SKM-1 (cell line): ENCODE data around the gene PEX14.
A peak's percentile ranks its signal among the peaks of the same experiment; 100 is the strongest.

ENCODE experiments used
- DNase-seq: peaks from one replicate; lab custom pipeline; 2025; ENCODE audit not compliant: unreplicated experiment; lab: John Stamatoyannopoulos, UW

Gene PEX14

DNA sequence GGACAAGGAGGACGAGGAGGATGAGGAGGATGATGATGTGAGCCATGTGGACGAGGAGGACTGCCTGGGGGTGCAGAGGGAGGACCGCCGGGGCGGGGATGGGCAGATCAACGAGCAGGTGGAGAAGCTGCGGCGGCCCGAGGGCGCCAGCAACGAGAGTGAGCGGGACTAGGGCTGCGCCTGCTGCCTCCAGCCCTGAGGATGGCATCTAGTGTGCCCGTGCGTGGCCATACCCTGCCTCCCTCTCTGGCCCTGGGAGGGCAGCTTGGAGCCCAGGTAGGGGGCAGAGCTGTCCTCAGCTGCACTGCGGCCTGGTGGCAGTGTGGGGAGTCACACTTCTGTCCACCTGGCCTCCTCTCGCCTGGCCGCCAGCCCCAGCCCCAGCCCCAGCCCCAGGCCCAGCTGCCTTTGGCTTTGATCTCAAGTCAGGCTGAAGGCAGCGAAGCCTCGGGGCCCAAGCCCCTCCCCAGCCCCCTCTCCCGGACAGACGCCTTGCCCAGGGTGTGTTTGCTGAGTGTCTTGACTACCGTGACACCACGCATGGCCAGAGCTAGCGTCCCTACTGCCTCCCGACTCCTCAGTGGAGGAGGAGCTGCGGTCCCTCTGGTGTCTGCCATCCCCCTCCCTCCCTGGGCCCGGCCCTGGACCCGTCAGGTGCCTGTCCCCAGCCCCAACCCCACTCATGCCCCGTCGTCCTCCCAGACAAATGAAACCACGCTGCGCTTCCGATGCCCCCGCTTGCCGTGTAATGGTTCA lies 155.2 kb downstream of the PEX14 start:
- no peak for DNase-seq

- no peak for DNase-seq
Measured at GRCh38 chr1:10630661-10631120, 155.9 kb downstream of the PEX14 start.

DNA sequence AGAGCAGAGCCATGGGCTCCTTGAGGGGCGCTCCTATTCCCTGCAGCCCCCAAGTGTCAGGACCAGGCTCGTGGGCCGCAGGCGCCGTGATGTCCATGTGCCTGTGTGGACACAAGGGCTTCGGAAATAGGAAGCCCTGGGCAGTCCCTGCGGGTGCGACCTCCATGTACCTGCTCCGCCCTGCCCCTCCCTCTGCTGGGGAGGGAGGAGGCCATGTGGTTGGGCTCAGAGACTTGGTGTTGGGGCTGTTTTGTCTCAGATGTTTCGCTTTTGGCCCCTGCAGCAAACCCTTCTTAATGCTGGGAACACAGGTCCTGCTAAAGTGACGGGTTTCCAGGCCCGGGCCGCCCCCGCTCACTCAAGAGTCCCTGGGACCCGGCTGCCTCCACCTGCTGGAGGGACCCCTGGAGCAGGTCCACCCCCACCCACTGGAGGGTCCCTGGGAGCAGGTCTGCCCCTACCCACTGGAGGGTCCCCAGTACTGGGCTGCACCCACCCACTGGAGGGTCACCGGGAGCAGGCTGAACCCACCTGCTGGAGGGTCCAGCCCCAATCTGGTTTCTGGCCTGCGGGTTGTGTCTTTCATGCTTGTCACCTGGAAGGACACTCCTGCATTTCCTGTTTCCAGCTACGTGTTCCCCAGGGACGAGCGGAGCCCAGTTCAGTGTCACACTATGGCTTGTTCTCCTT lies 156.5 kb downstream of the PEX14 start:
- DNase-seq = no peak

GRCh38 chr1:10631811-10632593 lies 157.3 kb downstream of the PEX14 start:
- DNase-seq = no peak

DNA sequence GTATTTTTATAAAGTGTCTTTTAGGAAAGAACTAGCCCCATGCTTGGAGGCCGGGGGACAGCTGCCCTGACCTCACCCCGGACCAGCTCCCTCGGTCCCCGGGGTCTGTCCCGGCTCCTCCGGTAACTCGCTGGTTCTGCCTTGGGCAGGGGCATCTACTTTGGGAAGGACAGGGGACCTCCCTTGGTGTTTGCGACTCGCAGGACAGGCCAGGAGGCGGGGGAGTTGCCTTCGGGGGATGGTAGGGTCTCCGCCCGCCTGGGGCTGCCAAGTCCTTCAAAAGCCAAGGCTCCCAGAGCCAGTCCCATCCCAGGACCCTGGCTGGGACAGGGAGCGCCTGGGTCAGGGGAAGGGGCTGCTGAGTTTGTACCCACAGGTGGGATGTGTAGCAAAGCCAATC lies 157.9 kb downstream of the PEX14 start:
- no peak for DNase-seq

- DNase-seq = no peak
Measured at GRCh38 chr1:10633416-10633815, 158.7 kb downstream of the PEX14 start.

- no peak for DNase-seq
Measured at GRCh38 chr1:10634075-10634427, 159.3 kb downstream of the PEX14 start.

DNA sequence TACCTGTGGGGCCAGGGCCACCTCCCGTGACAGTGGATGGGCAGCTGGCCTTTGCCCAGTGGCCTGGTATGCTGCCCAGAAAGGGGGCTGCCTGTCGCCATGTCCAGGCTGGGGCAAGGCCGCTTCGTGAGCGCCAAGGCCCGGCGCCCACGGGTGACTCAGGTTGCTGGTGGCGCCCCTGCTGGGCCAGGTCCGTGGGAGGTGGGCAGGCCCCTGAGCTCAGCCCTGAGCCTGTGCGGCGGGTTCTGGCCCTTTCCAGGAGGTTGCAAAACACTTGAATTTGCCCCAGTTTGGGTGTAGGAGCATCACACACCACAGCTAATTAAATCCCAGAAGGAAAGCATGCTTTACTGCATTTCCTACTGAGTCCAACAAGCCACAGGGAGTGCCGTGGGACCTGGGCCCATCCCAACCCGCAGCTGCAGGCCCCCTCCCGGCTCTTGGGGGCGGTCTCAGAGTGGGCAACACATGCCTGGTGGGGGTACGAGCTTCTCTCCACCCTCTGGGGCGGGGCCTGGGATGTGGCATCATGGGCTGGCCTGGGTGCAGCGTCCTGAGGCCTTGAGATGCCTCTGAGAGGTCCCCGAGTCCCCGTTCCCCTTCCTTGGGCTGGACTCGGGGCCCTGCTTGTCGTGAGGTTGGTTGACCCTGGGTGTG lies 159.8 kb downstream of the PEX14 start:
- no peak for DNase-seq

GRCh38 chr1:10635085-10635896 lies 160.5 kb downstream of the PEX14 start:
- DNase-seq = peak; percentile 4

DNA sequence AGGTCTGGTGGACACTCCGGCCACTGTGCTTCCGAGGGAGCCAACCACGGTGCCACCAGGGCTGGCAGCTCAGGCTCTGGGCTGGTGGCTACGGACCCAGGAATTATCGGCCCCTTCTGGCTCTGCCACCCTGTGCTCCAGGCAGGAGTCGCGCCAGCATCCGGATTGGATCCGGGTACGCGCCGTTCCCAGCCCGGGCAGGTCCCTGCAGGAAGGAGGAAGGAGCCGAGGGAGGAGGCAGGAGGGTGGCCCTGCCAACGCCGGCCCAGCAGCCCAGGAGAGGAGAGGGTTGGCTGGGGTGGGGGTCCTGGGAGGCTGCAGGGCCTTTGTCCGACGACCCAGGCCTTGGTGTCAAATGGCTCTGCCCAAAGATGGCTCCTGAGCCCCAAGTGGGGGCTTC lies 161.2 kb downstream of the PEX14 start:
- DNase-seq = no peak

- no peak for DNase-seq
Measured at GRCh38 chr1:10637400-10637799, 162.7 kb downstream of the PEX14 start.

GRCh38 chr1:10637834-10638558 lies 163.2 kb downstream of the PEX14 start:
- DNase-seq = no peak

DNA sequence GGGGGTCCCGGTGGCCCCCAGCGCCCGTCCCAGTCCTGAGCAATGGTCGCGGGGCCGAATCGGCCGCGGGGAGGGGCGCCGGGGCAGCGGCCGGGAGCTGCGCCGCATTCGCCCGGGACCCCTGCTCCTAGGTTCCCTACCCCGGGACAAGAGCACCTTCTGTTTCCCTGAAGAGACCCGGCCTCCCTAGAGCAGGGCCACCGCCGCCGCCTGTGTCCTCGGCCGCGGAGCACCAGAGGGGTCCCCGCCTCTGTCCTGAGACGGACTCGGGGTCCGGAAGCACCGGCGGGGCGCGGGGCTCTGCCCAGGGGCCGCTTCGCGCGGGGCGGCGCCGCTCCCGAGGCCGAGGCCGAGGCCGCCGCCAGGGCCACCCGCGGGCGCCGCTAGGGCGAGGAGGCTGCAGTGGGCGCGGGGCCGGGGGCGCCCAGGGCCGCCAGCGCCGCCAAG lies 163.8 kb downstream of the PEX14 start:
- DNase-seq = no peak

GRCh38 chr1:10639011-10639774 lies 164.4 kb downstream of the PEX14 start:
- DNase-seq = no peak

- DNase-seq = no peak
Measured at GRCh38 chr1:10639775-10640578, 165.2 kb downstream of the PEX14 start.

DNA sequence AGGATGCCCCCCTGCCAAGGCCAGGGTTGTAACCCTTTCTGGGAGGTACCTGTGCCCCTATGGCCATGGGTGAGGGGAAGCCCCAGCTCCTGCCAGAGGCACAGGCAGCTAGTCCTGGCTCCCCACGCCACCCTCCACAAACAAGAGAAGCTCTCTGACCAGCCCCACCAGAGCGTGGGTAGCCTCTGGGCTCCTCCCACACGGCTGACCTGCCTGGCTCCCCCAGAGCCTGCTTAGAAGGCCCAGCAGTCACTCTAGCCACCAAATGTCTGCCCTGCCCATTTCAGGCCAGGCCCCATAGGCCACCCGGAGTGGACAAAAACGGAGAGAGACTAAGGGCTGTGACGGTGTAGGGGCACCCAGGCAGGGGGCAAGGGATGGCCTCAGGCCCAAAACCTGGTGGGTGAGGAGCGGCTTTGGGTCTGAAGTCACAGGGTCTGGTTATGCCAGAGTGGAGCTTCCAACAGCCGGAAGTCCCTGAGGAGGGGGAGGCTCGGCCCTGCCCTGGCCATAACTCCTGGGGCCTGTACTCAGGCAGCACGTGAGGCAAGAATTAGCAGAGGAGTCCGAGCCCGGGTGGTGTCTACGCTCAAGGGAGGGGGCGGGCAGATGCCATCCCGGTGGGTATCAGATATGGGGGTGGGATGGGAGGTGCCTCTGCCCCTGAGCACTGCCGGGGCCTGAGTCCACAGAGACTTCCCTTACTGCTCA lies 166.2 kb downstream of the PEX14 start:
- DNase-seq = no peak

DNA sequence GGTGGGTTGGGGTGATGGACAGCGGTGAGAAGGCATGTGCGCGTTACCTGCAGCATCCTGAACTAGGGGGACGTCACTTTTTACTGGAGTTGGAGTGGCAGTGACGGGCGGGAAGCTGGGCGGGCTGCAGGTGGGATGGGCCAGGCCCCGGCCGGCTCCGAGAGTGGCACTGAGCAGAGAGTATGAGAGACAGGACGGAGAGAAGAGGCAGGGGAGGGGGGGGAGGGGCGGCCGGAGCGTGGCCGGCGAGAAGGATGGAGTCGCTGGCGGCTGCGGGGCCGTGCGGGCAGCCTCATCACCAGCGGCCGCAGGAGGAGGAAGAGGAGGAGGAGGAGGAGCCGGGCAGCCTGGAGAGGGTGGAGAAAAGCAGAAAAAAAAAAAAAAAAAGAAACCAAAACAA lies 167.2 kb downstream of the PEX14 start:
- no peak for DNase-seq
